GM21529 (cell line): ENCODE data around the gene CPPED1.

Experiments used
- ATAC-seq: cut with Tn5 transposase; IDR thresholded peaks from one replicate; pipeline ENCODE4 v1.9.1; 2021; ENCODE audit not compliant: unreplicated experiment

The CPPED1 gene

DNA sequence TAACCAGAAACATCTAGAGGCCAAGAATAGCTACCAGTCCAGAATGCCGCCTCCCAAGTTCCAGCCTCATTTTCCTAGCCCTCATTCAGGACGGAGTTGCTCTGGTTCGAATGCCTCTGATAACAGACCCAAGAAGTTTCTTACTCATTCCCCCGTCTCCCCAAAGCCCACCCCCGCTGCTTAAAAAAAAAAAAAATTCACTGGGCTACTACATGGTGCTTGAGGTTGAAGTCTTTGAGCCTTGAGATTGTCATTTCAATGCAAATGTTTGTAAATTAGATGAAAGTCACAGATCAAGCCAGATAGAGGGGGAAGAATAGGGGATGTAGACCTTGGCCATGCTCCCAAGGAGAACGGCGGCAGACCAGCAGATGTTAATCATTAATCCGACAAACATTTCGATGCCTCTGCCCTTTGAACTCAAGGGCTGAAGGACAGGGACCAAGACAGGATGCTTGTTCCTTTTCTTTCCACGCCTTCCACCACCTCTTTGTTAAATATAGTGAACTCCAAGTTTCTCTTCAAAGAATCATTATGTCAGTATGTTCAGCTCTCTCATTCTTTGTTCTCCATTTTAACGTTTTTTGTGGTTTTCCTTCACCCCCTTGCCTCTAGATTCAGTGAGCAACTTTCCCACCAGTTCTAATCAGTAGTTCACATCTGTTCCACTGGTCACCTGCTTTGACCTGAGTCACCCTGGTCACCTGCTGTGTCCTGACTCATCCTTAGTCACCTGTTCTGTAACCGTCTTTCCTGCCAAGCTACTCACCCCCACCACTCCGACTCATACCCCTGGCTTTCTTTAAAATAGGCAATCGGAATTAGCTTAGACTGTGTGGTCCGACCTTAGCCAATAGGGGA, 190.3 kb downstream of the CPPED1 start:
- no peak for ATAC-seq

DNA sequence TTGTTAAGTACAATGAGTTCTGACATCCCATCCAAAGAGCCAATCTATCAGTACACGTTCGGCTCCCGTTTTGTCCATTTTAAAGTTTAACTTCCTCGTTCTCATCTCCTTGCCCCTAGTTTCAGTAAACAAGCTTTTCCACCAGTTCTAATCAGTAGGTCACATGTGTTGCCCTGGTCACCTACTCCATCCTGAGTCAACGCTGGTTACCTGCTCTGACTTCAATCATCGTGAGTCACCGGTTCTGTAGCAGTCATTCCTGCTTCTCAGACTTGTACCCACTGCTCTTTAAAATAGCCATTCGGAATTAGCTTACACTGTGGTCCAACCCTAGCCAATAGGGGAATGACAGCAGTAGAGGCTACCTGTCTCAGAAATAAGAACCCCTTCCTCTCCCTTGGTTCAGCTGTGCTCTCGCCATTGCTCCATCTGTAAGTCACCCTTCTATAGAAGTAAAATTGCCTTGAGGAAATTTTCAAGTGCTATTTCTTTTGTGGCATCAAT, 191.0 kb downstream of the CPPED1 start:
- no peak for ATAC-seq

DNA sequence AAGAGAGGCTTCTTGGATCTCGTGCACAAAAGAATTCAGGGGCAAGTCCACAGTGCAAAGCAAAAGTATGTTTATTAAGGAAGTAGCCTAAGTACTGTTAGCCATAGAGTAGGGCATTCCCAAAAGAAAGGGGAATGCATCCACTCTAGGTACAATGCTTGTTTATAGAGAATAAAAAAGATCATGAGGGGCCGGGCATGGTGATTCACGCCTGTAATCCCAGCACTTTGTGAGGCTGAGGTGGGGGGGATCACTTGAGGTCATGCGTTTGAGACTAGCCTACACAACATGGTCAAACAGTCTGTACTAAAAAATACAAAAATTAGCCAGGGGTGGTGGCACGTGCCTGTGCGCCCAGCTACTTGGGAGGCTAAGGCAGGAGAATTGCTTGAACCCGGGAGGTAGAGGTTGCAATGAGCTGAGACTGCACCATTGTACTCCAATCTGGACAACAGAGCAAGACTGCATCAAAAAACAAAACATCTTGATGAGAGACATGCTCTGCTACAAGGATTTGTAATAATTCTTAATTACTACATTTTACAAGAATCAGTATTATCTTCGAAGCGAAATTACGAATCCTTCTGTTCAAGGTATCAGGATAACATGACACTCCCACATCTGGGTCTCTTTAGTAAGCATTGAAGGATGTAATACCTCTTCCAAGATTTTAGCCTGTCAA, 191.6 kb downstream of the CPPED1 start:
- no peak for ATAC-seq

DNA sequence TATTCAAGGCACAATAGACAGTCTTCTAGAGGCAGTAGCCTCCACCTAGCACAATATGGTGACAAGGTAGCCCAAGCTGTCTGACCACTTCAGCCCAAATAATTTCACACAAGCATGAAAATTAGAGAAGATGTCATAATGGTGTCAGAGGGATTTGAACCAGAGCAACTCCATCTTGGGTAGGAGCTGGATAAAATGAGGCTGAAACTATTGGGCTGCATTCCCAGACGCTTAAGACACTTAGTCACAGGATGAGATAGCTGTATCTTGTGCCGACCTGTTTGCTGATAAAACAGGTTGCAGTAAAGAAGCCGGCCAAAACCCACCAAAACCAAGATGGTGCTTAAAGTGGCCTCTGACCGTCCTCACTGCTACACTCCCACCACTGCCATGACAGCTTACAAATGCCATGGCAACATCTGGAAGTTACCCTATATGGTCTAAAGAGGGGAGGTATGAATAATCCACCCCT, 192.6 kb downstream of the CPPED1 start:
- no peak for ATAC-seq

DNA sequence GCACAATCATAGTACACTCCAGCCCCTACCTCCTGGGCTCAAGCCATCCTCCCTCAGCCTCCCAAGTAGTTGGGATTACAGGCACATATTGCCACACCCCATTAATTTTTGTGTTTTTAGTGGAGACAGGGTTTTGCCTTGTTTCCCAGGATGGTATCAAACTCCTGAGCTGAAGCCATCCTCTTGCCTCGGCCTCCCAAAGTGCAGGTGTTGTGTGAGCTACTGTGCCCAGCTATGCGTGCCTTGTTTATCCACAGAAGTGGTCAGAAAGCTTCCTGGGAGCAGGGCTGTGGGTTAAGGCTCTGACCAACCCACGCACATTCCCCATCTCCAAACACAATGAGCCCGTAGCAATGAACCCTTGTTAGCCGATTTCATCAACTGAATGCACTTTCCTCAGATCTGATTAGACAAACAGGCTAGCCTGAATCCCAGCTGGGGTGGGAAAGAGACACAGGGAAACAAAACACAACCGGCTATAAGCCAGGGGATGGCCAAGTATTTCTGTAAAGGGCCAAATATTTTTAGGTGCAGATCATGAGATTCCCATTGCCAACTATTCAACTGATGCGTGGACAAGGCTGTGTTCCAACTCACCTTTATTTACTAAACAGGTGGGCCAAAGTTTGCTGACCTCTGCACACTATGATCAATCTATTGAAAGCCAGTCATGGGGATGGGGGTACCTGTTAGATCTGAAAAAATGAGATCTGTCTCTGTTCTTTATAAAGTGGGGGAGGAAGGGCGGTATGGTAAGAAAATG, 193.6 kb downstream of the CPPED1 start:
- no peak for ATAC-seq
